Adrenal gland (tissue), 12 donors: Measurements from ENCODE around the gene RPS6KL1. TPM values are rescaled to one million over a fixed set of nuclear protein-coding genes. Genes with fewer than 3 reads are reported as not detected.

Experiments
- DNase-seq, 7 donors: peaks; one replicate each; pipeline ENCODE4 v3.0.0-alpha.2; 2019 to 2020
- H3K27ac ChIP-seq, 5 donors: fragments of 200-600 bp; sonication (generic) in 4 of 5; 1 replicate in 3 of 5; 2 replicates in 2 of 5; pipeline versions ENCODE4 v1.5.1 to v1.8.0; 2016 to 2020; ENCODE audit warnings: mild to moderate bottlenecking in 1 of 5
- H3K27me3 ChIP-seq: fragments of 200-600 bp; 2 replicates; pipeline ENCODE4 v1.8.0; 2021
- H3K36me3 ChIP-seq, 2 donors: fragments of 200-600 bp; replicated peaks in 1 of 2; 1 replicate in 1 of 2; 2 replicates in 1 of 2; pipeline versions ENCODE4 v1.5.1 to v1.8.0; 2018 to 2022
- H3K4me1 ChIP-seq, 2 donors: fragments of 200-600 bp; replicated peaks in 1 of 2; 1 replicate in 1 of 2; 2 replicates in 1 of 2; pipeline versions ENCODE4 v1.5.1 to v1.8.0; 2018 to 2021
- H3K4me3 ChIP-seq, 4 donors: fragments of 200-600 bp; sonication (generic) in 3 of 4; one replicate each; pipeline ENCODE4 v1.5.1; 2016 to 2018
- H3K9me3 ChIP-seq, 3 donors: fragments of 200-600 bp; sonication (generic) in 1 of 3; replicated peaks in 1 of 3; 1 replicate in 2 of 3; 2 replicates in 1 of 3; pipeline versions ENCODE4 v1.5.1 to v1.8.0; 2016 to 2021
- POLR2A ChIP-seq, 2 donors: fragments of 450-650 bp; IDR thresholded peaks; one replicate each; pipeline ENCODE4 v1.6.1; 2017; ENCODE audit warnings: antibody characterized with exemption in 2 of 2, mild to moderate bottlenecking in 2 of 2, moderate library complexity in 1 of 2
- WGBS, 4 donors: extraction: QIAGEN DNeasy Blood & Tissue Kit in 2 of 4; methylation state at CpG; one replicate each; pipeline versions ENCODE4 v1.1.5 to v1.1.7; 2013 to 2017; 5-methylcytosine and 5-hydroxymethylcytosine counted together
- intact Hi-C, 2 donors: fragments of 100-400 bp; cut with DNase I; formaldehyde crosslinking; loops; one replicate each; pipeline versions ENCODE4 v1.14.1 to v1.15.0; 2022 to 2023
- polyA plus RNA-seq, 3 donors: library from polyadenylated mRNA; stranded (reverse); fragments of 200-250 nt in 2 of 3; fragments of 350-450 nt in 1 of 3; fragmentation: Illumina TruSeq in 1 of 3; extraction: RNeasy Lipid Tissue Mini Kit (QIAGEN cat#74804) in 1 of 3; gene quantifications; one replicate each; pipeline ENCODE4 v1.2.3, GENCODE V29; 2013 to 2014
- total RNA-seq, 9 donors: library from RNA; depleted of rRNA in 4 of 9; stranded (reverse); fragments of >200 nt in 4 of 9; fragments of 120-200 nt in 1 of 9; fragmentation: NEBNext Ultra II Directional in 1 of 9; extraction: Animal tissue kit (Norgen Biotek cat#: 25700) in 1 of 9; gene quantifications; one replicate each; pipeline versions ENCODE4 v1.1.0 to v1.2.4, GENCODE V29; 2013 to 2023
- TF ChIP-seq, protein P1 (sequence below), 6 experiments: fragments of 450-650 bp in 4 of 6; fragments of 200-600 bp in 2 of 6; sonication (generic) in 1 of 6; IDR thresholded peaks; 1 replicate in 5 of 6; 2 replicates in 1 of 6; pipeline versions ENCODE4 v1.5.1 to v1.8.0; 2016 to 2021; ENCODE audit warnings: antibody characterized with exemption in 6 of 6, mild to moderate bottlenecking in 2 of 6, moderate library complexity in 1 of 6
- donor health status: healthy with polysubstance abuse.
- donor health status: Bipolar disorder and iron deficiency.
- donor health status: DM: yes; HTN: yes; CAD: no.
- donor health status: DM: no; HTN: no; CAD: no.
- donor health status: DM: no; HTN: no; CAD: no.
- donor health status: DM: yes; HTN: yes; CAD: no.

Gene RPS6KL1
- total and polyA plus RNA-seq, 12 donors, result 2.0 to 28.2 (median 5.3) TPM

- 87 to 92% (median 90%) methylated on average over 15 to 22 of the region's 22 CpGs for WGBS, 4 donors
- DNase-seq, result no peak
- intact Hi-C loops, result loop anchor here in 1 of 2 donors (10.0 kb wide), 1 partner anchor 165 kb away; no protein-coding TSS in a partner anchor
- H3K4me1 ChIP-seq, result peaks cover 0 to 13% of the 10 kb centered on the region in 2 donors
- no peaks in the 10 kb centered on the region for H3K9me3 ChIP-seq
- TF ChIP-seq, protein P1, sequence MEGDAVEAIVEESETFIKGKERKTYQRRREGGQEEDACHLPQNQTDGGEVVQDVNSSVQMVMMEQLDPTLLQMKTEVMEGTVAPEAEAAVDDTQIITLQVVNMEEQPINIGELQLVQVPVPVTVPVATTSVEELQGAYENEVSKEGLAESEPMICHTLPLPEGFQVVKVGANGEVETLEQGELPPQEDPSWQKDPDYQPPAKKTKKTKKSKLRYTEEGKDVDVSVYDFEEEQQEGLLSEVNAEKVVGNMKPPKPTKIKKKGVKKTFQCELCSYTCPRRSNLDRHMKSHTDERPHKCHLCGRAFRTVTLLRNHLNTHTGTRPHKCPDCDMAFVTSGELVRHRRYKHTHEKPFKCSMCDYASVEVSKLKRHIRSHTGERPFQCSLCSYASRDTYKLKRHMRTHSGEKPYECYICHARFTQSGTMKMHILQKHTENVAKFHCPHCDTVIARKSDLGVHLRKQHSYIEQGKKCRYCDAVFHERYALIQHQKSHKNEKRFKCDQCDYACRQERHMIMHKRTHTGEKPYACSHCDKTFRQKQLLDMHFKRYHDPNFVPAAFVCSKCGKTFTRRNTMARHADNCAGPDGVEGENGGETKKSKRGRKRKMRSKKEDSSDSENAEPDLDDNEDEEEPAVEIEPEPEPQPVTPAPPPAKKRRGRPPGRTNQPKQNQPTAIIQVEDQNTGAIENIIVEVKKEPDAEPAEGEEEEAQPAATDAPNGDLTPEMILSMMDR (IDR thresholded peaks at IDR 0.05), result no peak
- no peak for TF ChIP-seq POLR2A (IDR thresholded peaks at IDR 0.05)
- H3K27ac ChIP-seq, result no peak overlapping the region
- no peaks in the 10 kb centered on the region for H3K36me3 ChIP-seq
- H3K4me3 ChIP-seq, result no peak overlapping the region
- no peaks in the 10 kb centered on the region for H3K27me3 ChIP-seq
Observed at GRCh38 chr14:74919421-74920165, 3.5 kb downstream of the RPS6KL1 start.

GRCh38 chr14:74918380-74918779 is 4.7 kb downstream of the RPS6KL1 start:
- H3K36me3 ChIP-seq, result no peaks in the 10 kb centered on the region
- H3K27me3 ChIP-seq, result no peaks in the 10 kb centered on the region
- intact Hi-C loops, result loop anchor here in 1 of 2 donors (10.0 kb wide), 1 partner anchor 166 kb away; no protein-coding TSS in a partner anchor
- peaks cover 0 to 14% of the 10 kb centered on the region in 2 donors for H3K4me1 ChIP-seq
- TF ChIP-seq, protein P1 (IDR thresholded peaks at IDR 0.05), result no peak
- no peak for TF ChIP-seq POLR2A (IDR thresholded peaks at IDR 0.05)
- peak overlapping the region in 1 of 5 donors; percentile 20 for H3K27ac ChIP-seq
- no peaks in the 10 kb centered on the region for H3K9me3 ChIP-seq
- 91 to 98% (median 92%) methylated on average over 8 to 9 of the region's 9 CpGs for WGBS, 4 donors
- H3K4me3 ChIP-seq, result no peak overlapping the region
- DNase-seq, result no peak

DNA sequence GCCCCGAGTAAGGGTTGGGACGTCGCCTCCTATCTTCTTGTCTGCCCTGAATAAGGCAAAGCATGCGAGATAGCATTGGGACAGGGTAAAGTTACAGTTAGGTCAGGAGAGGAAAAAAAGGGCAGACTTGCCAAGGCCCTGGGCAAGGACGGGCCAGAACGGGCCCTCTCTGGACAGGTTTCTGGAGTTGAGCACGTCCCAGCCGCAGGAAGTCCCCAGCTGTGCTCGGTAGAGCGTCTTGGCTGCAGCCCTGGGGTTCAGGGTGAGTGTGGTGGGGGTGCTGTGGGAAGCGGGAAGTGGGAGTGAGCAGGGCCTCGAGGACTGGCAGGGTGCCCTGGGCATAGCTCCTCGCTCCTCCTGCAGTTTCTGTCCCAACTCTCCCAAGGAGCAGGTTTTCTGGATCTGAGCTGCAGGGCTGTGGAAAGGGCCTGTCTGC is 5.4 kb downstream of the RPS6KL1 start:
- H3K4me1 ChIP-seq, result peaks cover 0 to 9% of the 10 kb centered on the region in 2 donors
- H3K27ac ChIP-seq, result peak overlapping the region in 2 of 5 donors; percentile 56 to 72
- H3K27me3 ChIP-seq, result no peaks in the 10 kb centered on the region
- 53 to 66% (median 58%) methylated on average over 13 of the region's 13 CpGs for WGBS, 4 donors
- H3K4me3 ChIP-seq, result no peak overlapping the region
- intact Hi-C loops, result loop anchor here in 1 of 2 donors (10.0 kb wide), 1 partner anchor 167 kb away; no protein-coding TSS in a partner anchor
- TF ChIP-seq POLR2A (IDR thresholded peaks at IDR 0.05), result no peak
- TF ChIP-seq, protein P1 (IDR thresholded peaks at IDR 0.05), result no peak
- H3K36me3 ChIP-seq, result no peaks in the 10 kb centered on the region
- no peaks in the 10 kb centered on the region for H3K9me3 ChIP-seq
- peak in 2 of 7 donors; percentile 48 to 57 for DNase-seq

DNA sequence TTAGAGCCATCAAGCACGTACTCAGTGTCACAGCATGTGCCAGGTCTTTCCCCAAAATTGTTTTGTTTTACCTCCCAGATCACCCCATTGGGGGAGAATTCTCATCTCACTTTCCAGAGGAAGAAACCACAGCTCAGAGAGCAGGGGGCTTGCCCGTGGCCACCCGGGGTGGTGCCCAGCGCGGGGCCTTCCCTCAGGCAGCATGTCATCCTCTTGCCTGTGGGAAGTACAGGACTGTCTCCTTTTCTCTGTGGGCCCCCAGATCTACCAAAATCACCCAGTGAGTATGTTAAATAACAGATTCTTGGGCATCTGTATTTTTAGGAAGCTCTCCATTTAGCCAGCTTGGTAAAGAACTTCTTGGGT is 5.9 kb downstream of the RPS6KL1 start:
- Histone ChIP-seq H3K27me3 (no peaks in the 10 kb centered on the region), H3K36me3 (no peaks in the 10 kb centered on the region), H3K4me1 (peaks cover 0 to 7% of the 10 kb centered on the region in 2 donors), H3K4me3 (no peak overlapping the region), H3K9me3 (no peaks in the 10 kb centered on the region), H3K27ac (peak overlapping the region in 2 of 5 donors; percentile 56 to 72)
- no peak for DNase-seq
- TF ChIP-seq POLR2A (IDR thresholded peaks at IDR 0.05), result no peak
- TF ChIP-seq, protein P1 (IDR thresholded peaks at IDR 0.05), result no peak
- WGBS, 4 donors, result 89 to 93% (median 92%) methylated on average over 5 of the region's 5 CpGs
- intact Hi-C loops, result loop anchor here in 1 of 2 donors (10.0 kb wide), 1 partner anchor 168 kb away; no protein-coding TSS in a partner anchor
